Measurements from ENCODE around the gene CST8. TPM values are rescaled to one million over a fixed set of nuclear protein-coding genes. Genes with fewer than 3 reads are reported as not detected.

The CST8 gene
- total and polyA plus RNA-seq, 2 of the 4 experiments (the other 2 are of a cell fraction): not detected

GRCh38 chr20:23533161-23533560, 42.2 kb downstream of the CST8 start:
- Histone ChIP-seq H3K56ac (ENCODE audit: extremely low read depth, insufficient read depth, low read length) (no peak overlapping the region), H3K4me2 (ENCODE audit: low read depth, low read length) (no peak overlapping the region), H4K8ac (ENCODE audit: low read depth in 2 of 2, low read length in 2 of 2) (no peak overlapping the region), H2AK9ac (replicated peaks; ENCODE audit: low read depth, low read length, poor library complexity) (no peak overlapping the region), H4K20me1 (ENCODE audit: insufficient read depth, low read length) (no peaks in the 10 kb centered on the region), H3K4ac (ENCODE audit: low read depth, low read length) (no peak overlapping the region), H4K91ac (ENCODE audit: insufficient read depth, low read depth, low read length) (no peak overlapping the region), H3K18ac (ENCODE audit: low read depth, low read length) (no peak overlapping the region), H3K4me3 (ENCODE audit: insufficient read depth, low read depth, low read length) (no peak overlapping the region), H2AK5ac (ENCODE audit: low read depth, low read length) (no peak overlapping the region), H3K79me1 (ENCODE audit: low read depth in 1 of 2, low read length in 2 of 2) (no peaks in the 10 kb centered on the region), H2BK5ac (ENCODE audit: low read depth, low read length, poor library complexity, severe bottlenecking) (no peak overlapping the region), H2AFZ (replicated peaks; ENCODE audit: low read length, poor library complexity) (no peak overlapping the region), H2BK15ac (ENCODE audit: low read depth, low read length) (no peak overlapping the region), H3K27me3 (ENCODE audit: control insufficient read depth, insufficient read depth, low read length) (no peaks in the 10 kb centered on the region), H3K27ac (ENCODE audit: insufficient read depth, low read length) (no peak overlapping the region), H2BK20ac (ENCODE audit: low read depth, low read length) (no peak overlapping the region), H3K23ac (ENCODE audit: low read depth, low read length) (no peak overlapping the region), H3K9me3 (ENCODE audit: control insufficient read depth, insufficient read depth, low read length) (no peaks in the 10 kb centered on the region), H3K4me1 (ENCODE audit: control insufficient read depth, insufficient read depth, low read length) (no peaks in the 10 kb centered on the region), H2BK120ac (ENCODE audit: low read depth, low read length) (no peak overlapping the region), H3K36me3 (ENCODE audit: control insufficient read depth, insufficient read depth, low read length) (no peaks in the 10 kb centered on the region), H3K14ac (replicated peaks; ENCODE audit: low read depth, low read length) (no peak overlapping the region), H3K9me1 (ENCODE audit: insufficient read depth, low read length) (no peaks in the 10 kb centered on the region), H4K5ac (ENCODE audit: low read depth, low read length) (no peak overlapping the region), H3K9ac (ENCODE audit: low read depth, low read length) (no peak overlapping the region)
- no peak for ATAC-seq (ENCODE audit: low read depth)
- intact Hi-C loops (cut with micrococcal nuclease): no loop called here
- TF ChIP-seq CTCF (conservative IDR thresholded peaks at IDR 0.05; ENCODE audit: low read depth, low read length): no peak
- TF ChIP-seq ELK1 (IDR thresholded peaks at IDR 0.05; ENCODE audit: borderline replicate concordance, low read depth, low read length): no peak
- TF ChIP-seq RCOR1 (IDR thresholded peaks at IDR 0.05; ENCODE audit: insufficient replicate concordance, low read length): no peak
- TF ChIP-seq CEBPB (IDR thresholded peaks at IDR 0.05; ENCODE audit: low read depth, low read length): no peak
- no peak for TF ChIP-seq RFX5 (IDR thresholded peaks at IDR 0.05; ENCODE audit: low read depth, low read length)
- TF ChIP-seq MXI1 (IDR thresholded peaks at IDR 0.05; ENCODE audit: borderline replicate concordance, low read depth, low read length): no peak
- no peak for TF ChIP-seq NFE2L2 (IDR thresholded peaks at IDR 0.05; ENCODE audit: low read depth, low read length)
- TF ChIP-seq BHLHE40 (IDR thresholded peaks at IDR 0.05; ENCODE audit: low read depth, low read length): no peak
- TF ChIP-seq MAZ (IDR thresholded peaks at IDR 0.05; ENCODE audit: borderline replicate concordance, low read depth, low read length): no peak
- TF ChIP-seq CHD1 (IDR thresholded peaks at IDR 0.05; ENCODE audit: low read depth, low read length): no peak
- TF ChIP-seq POLR2A (IDR thresholded peaks at IDR 0.05; ENCODE audit: low read depth, low read length): no peak
- no peak for TF ChIP-seq RAD21 (IDR thresholded peaks at IDR 0.05; ENCODE audit: low read length)
- no peak for TF ChIP-seq SMC3 (IDR thresholded peaks at IDR 0.05; ENCODE audit: low read depth, low read length)
- TF ChIP-seq FOS (IDR thresholded peaks at IDR 0.05; ENCODE audit: low read depth, low read length): no peak
- TF ChIP-seq MAFK (IDR thresholded peaks at IDR 0.05; ENCODE audit: low read depth, low read length): no peak
- TF ChIP-seq USF2 (IDR thresholded peaks at IDR 0.05; ENCODE audit: low read depth, low read length): no peak
- ChIA-PET CTCF (no interaction called here), POLR2A (ENCODE audit: unreplicated experiment) (no interaction called here)
- DNase-seq: no peak
- BruUV-seq (replicated peaks): no TSS peak
- dilution Hi-C loops (cut with HindIII; ENCODE audit: low sequenced_read_pairs, unreplicated experiment): no loop called here
- in situ Hi-C loops (cut with MboI; ENCODE audit: low sequenced_read_pairs): no loop called here
